Measurements from ENCODE around the gene AIG1. TPM values are rescaled to one million over a fixed set of nuclear protein-coding genes. Genes with fewer than 3 reads are reported as not detected.

AIG1 gene
- total RNA-seq, 1 donor from 2014 or later, result 31.3 TPM

GRCh38 chr6:143149771-143150170 is 89.1 kb downstream of the AIG1 start:
- no peaks in the 10 kb centered on the region for H3K27me3 Mint-ChIP-seq (ENCODE audit: low read depth)
- H3K36me3 Mint-ChIP-seq, result no peaks in the 10 kb centered on the region
- no peaks in the 10 kb centered on the region for H3K9me3 Mint-ChIP-seq
- TF ChIP-seq CTCF (IDR thresholded peaks at IDR 0.05; ENCODE audit: unreplicated experiment), result no peak
- H3K27ac Mint-ChIP-seq, result no peak overlapping the region
- DNase-seq (ENCODE audit: low spot score in 2 of 2, unreplicated experiment in 2 of 2), result no peak
- no peak overlapping the region for H3K4me3 Mint-ChIP-seq
- no peaks in the 10 kb centered on the region for H3K4me1 Mint-ChIP-seq

- Mint-ChIP-seq H3K9me3 (no peaks in the 10 kb centered on the region), H3K27me3 (ENCODE audit: low read depth) (no peaks in the 10 kb centered on the region), H3K27ac (no peak overlapping the region), H3K36me3 (no peaks in the 10 kb centered on the region), H3K4me1 (no peaks in the 10 kb centered on the region), H3K4me3 (no peak overlapping the region)
- DNase-seq (ENCODE audit: low spot score in 2 of 2, unreplicated experiment in 2 of 2), result no peak
- no peak for TF ChIP-seq CTCF (IDR thresholded peaks at IDR 0.05; ENCODE audit: unreplicated experiment)
Observed at GRCh38 chr6:143150281-143150680, 89.6 kb downstream of the AIG1 start.

- no peaks in the 10 kb centered on the region for H3K36me3 Mint-ChIP-seq
- no peaks in the 10 kb centered on the region for H3K27me3 Mint-ChIP-seq (ENCODE audit: low read depth)
- no peak overlapping the region for H3K4me3 Mint-ChIP-seq
- H3K4me1 Mint-ChIP-seq, result no peaks in the 10 kb centered on the region
- DNase-seq (ENCODE audit: low spot score in 2 of 2, unreplicated experiment in 2 of 2), result no peak
- H3K27ac Mint-ChIP-seq, result no peak overlapping the region
- TF ChIP-seq CTCF (IDR thresholded peaks at IDR 0.05; ENCODE audit: unreplicated experiment), result no peak
- H3K9me3 Mint-ChIP-seq, result no peaks in the 10 kb centered on the region
Observed at GRCh38 chr6:143151381-143151780, 90.7 kb downstream of the AIG1 start.

- no peak overlapping the region for H3K4me3 Mint-ChIP-seq
- H3K27me3 Mint-ChIP-seq (ENCODE audit: low read depth), result no peaks in the 10 kb centered on the region
- no peak for DNase-seq (ENCODE audit: low spot score in 2 of 2, unreplicated experiment in 2 of 2)
- no peak for TF ChIP-seq CTCF (IDR thresholded peaks at IDR 0.05; ENCODE audit: unreplicated experiment)
- H3K27ac Mint-ChIP-seq, result no peak overlapping the region
- H3K36me3 Mint-ChIP-seq, result no peaks in the 10 kb centered on the region
- H3K4me1 Mint-ChIP-seq, result peaks cover 6% of the 10 kb centered on the region
- H3K9me3 Mint-ChIP-seq, result no peaks in the 10 kb centered on the region
Observed at GRCh38 chr6:143155681-143156080, 95.0 kb downstream of the AIG1 start.

GRCh38 chr6:143157131-143157530 is 96.4 kb downstream of the AIG1 start:
- no peak for DNase-seq (ENCODE audit: low spot score in 2 of 2, unreplicated experiment in 2 of 2)
- TF ChIP-seq CTCF (IDR thresholded peaks at IDR 0.05; ENCODE audit: unreplicated experiment), result no peak
- H3K27me3 Mint-ChIP-seq (ENCODE audit: low read depth), result no peaks in the 10 kb centered on the region
- H3K27ac Mint-ChIP-seq, result no peak overlapping the region
- peaks cover 6% of the 10 kb centered on the region for H3K4me1 Mint-ChIP-seq
- no peaks in the 10 kb centered on the region for H3K36me3 Mint-ChIP-seq
- no peak overlapping the region for H3K4me3 Mint-ChIP-seq
- H3K9me3 Mint-ChIP-seq, result no peaks in the 10 kb centered on the region

- no peak overlapping the region for H3K4me3 Mint-ChIP-seq
- H3K9me3 Mint-ChIP-seq, result no peaks in the 10 kb centered on the region
- no peak for DNase-seq (ENCODE audit: low spot score in 2 of 2, unreplicated experiment in 2 of 2)
- TF ChIP-seq CTCF (IDR thresholded peaks at IDR 0.05; ENCODE audit: unreplicated experiment), result no peak
- H3K4me1 Mint-ChIP-seq, result peaks cover 6% of the 10 kb centered on the region
- H3K36me3 Mint-ChIP-seq, result no peaks in the 10 kb centered on the region
- no peak overlapping the region for H3K27ac Mint-ChIP-seq
- H3K27me3 Mint-ChIP-seq (ENCODE audit: low read depth), result no peaks in the 10 kb centered on the region
Observed at GRCh38 chr6:143158113-143158581, 97.5 kb downstream of the AIG1 start.
